ENCODE measurements around the gene GLO1. TPM values are rescaled to one million over a fixed set of nuclear protein-coding genes. Genes with fewer than 3 reads are reported as not detected.

The GLO1 gene
- total RNA-seq, 4 donors from 2014 or later: 65.3 to 166 (median 99.1) TPM

- TF ChIP-seq CTCF (IDR thresholded peaks at IDR 0.05): no peak
- no peak for TF ChIP-seq POLR2A (IDR thresholded peaks at IDR 0.05)
Observed at GRCh38 chr6:38736951-38737350, 34.0 kb upstream of the GLO1 start.

GRCh38 chr6:38730140-38730862, 27.4 kb upstream of the GLO1 start:
- no peak for DNase-seq
- intact Hi-C loops (cut with DNase I; ENCODE audit: low total_unique reads): no loop called here
- Histone ChIP-seq H3K4me3 (no peak overlapping the region), H3K36me3 (no peaks in the 10 kb centered on the region), H3K9me3 (no peaks in the 10 kb centered on the region), H3K27ac (no peak overlapping the region), H3K4me1 (no peaks in the 10 kb centered on the region), H3K27me3 (no peaks in the 10 kb centered on the region)
- TF ChIP-seq POLR2A (IDR thresholded peaks at IDR 0.05): no peak
- no peak for TF ChIP-seq CTCF (IDR thresholded peaks at IDR 0.05)

More at GRCh38 chr6:38736951-38737350, 34.0 kb upstream of the GLO1 start:
- H3K27me3 ChIP-seq: no peaks in the 10 kb centered on the region
- DNase-seq: no peak
- H3K4me3 ChIP-seq: no peak overlapping the region
- no peaks in the 10 kb centered on the region for H3K36me3 ChIP-seq
- no peak overlapping the region for H3K27ac ChIP-seq
- H3K9me3 ChIP-seq: no peaks in the 10 kb centered on the region
- H3K4me1 ChIP-seq: no peaks in the 10 kb centered on the region
- intact Hi-C loops (cut with DNase I; ENCODE audit: low total_unique reads): no loop called here

- H3K9me3 ChIP-seq: no peaks in the 10 kb centered on the region
- H3K4me3 ChIP-seq: no peak overlapping the region
- TF ChIP-seq POLR2A (IDR thresholded peaks at IDR 0.05): no peak
- no peak for TF ChIP-seq CTCF (IDR thresholded peaks at IDR 0.05)
- H3K4me1 ChIP-seq: no peaks in the 10 kb centered on the region
- no peak overlapping the region for H3K27ac ChIP-seq
- no peaks in the 10 kb centered on the region for H3K36me3 ChIP-seq
- intact Hi-C loops (cut with DNase I; ENCODE audit: low total_unique reads): no loop called here
- H3K27me3 ChIP-seq: no peaks in the 10 kb centered on the region
- no peak for DNase-seq
Observed at GRCh38 chr6:38728203-38728602, 25.3 kb upstream of the GLO1 start.

- no peaks in the 10 kb centered on the region for H3K36me3 ChIP-seq
- no peak overlapping the region for H3K27ac ChIP-seq
- DNase-seq: no peak
- H3K4me3 ChIP-seq: no peak overlapping the region
- TF ChIP-seq POLR2A (IDR thresholded peaks at IDR 0.05) (no peak), CTCF (IDR thresholded peaks at IDR 0.05) (no peak)
- no peaks in the 10 kb centered on the region for H3K4me1 ChIP-seq
- H3K9me3 ChIP-seq: no peaks in the 10 kb centered on the region
- no peaks in the 10 kb centered on the region for H3K27me3 ChIP-seq
- intact Hi-C loops (cut with DNase I; ENCODE audit: low total_unique reads): no loop called here
Observed at GRCh38 chr6:38725414-38726183, 22.7 kb upstream of the GLO1 start.

- Histone ChIP-seq H3K36me3 (no peaks in the 10 kb centered on the region), H3K9me3 (no peaks in the 10 kb centered on the region), H3K27me3 (no peaks in the 10 kb centered on the region), H3K4me3 (no peak overlapping the region), H3K4me1 (no peaks in the 10 kb centered on the region), H3K27ac (no peak overlapping the region)
- intact Hi-C loops (cut with DNase I; ENCODE audit: low total_unique reads): no loop called here
- TF ChIP-seq CTCF (IDR thresholded peaks at IDR 0.05) (no peak), POLR2A (IDR thresholded peaks at IDR 0.05) (no peak)
- DNase-seq: no peak
Observed at GRCh38 chr6:38724343-38724742, 21.4 kb upstream of the GLO1 start.
